GM19035 (cell line): ENCODE data around the gene CDC20.

Experiments
- ATAC-seq: cut with Tn5 transposase; IDR thresholded peaks from one replicate; pipeline ENCODE4 v1.9.1; 2021; ENCODE audit not compliant: unreplicated experiment

Gene CDC20

DNA sequence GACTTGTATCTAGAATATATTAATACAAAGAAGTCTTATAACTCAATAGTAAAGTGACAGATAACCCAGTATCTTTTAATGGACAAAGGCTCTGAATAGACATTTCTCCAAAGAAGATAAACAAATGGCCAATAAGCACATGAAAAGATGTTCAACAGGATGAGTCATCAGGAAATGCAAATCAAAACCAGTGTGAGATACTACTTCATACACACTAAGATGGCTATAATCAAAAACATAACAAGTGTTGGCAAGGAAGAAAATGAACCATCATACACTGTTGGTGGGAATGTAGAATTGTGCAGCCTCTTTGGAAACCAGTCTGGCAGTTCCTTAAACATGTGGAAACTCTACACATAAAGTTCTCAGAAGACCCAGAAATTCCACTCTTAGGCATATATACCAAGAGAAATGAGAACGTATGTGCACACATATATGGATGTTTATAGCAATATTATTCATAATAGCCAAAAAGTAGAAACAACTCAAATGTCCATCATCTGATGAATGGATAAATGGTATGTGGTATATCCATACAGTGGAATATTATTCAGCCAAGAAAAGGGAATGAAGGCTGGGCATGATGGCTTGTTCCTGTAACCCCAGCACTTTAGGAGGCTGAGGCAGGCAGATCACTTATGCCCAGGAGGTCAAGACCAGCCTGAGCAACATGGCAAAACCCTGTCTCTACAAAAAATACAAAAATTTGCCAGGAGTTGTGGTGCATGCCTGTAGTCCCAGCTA, 31.1 kb upstream of the CDC20 start:
- ATAC-seq: no peak

DNA sequence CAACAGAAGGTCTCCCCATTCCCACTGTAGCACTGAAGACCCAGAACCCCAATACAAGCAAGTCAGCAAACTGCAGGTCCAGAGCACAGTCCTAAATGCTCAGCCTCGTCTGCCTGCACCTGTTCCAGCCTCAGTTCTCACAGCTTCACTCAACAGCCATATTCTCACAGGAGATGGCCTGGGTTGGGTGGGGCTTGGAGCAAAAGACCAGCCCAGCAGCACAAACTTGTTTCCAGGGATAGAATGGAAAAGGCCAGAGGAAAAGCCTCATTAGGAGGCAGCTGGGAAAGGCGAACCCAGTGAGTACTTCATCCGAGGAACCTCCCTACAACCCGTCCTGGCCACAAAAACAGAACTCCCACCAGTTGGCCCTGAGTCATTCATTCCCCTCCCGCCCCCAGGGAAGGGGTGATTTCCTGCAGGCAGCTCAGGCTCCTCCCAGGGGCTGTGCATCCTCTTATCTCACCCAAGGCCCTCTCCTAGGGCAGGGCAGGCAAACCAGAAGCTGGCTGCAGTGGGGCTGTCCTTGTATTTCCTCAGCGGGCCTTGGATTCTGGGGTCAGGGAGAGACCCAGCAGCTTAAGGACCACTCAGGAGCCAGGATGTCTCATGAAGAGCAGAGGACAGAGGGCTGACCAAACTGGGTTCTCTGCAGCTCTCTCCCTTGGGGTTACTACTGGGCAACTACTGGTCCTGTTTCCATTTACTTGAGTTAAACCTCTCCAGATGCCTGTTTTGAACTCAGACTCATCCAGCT, 28.6 kb upstream of the CDC20 start:
- no peak for ATAC-seq

DNA sequence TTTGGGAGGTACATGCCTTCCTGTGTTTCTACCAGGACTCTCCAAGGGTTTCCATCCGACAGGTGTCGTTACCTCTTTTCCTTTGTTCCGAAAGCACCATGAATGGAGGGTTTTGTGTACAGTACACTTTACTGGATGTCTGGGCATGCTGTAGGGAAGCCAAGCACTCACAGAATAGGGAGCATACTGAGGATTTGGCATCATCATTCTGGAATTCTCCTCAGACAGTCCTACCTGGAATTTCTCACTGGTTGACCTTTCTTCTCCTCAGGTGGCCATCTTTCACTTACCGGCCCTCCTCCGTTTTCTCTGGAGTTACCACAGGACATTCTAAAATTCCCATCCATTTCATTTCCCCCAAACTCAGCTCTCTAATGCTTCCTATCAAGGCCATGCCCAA, 27.1 kb upstream of the CDC20 start:
- no peak for ATAC-seq

GRCh38 chr1:43334453-43335205, 24.2 kb upstream of the CDC20 start:
- no peak for ATAC-seq

DNA sequence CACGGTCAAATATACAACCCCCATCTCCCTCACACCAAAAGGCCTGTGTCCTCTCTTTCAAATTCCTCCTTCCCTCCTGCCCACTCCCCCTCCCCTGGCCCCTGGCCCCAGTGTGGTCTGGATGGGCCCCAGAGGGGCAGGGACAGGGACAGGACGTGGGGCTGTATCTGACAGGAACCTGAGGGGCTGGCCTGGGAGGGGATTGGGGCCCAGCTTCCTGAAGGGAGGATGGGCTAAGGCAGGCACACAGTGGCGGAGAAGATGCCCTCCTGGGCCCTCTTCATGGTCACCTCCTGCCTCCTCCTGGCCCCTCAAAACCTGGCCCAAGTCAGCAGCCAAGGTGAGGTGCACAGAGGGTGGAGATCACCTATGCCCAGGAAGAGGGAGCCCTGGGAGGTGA, 21.2 kb upstream of the CDC20 start, which contains the start of gene MPL:
TSS of gene MPL (plus strand) at position 231 of the 400 bp plus-strand sequence. CDS start at position 262, 31 bp downstream.
- no peak for ATAC-seq

DNA sequence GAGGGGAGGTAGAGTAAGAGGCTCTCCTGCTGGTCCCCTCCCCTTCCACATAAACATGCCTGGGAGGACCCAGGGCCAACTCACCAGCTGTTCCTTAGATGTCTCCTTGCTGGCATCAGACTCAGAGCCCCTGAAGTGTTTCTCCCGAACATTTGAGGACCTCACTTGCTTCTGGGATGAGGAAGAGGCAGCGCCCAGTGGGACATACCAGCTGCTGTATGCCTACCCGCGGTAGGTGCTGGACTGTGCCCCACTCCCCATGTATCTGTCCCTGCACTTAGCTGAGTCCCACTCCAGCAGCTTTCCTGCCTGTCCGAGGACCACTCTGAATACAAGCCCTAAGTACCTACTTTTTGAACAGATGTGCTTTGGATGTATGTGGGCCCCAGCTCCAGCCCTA, 20.8 kb upstream of the CDC20 start:
- no peak for ATAC-seq

DNA sequence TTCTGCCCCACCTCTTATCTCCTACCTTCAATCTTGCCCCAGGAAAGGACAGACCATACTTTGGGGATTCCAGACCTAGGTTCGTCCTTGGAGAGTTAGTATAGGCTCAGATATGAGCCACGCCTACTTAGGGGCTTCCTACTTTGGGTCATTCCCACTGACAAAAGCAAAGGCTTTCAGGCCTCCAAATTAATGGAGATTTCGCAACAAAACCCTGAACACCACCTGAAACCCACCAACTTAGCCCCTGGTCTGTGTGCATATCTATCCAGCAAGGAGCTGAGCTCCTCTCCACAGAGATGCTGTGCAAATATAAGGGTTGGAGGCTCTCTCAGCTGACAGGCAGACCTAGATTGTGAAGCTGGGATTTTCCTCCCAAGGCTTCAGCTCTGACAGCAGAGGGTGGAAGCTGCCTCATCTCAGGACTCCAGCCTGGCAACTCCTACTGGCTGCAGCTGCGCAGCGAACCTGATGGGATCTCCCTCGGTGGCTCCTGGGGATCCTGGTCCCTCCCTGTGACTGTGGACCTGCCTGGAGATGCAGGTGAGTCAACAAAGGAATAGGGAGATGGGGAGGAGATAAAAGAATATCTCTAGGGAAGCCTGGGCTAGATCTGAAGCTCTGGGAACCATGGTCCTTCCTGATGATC, 19.1 kb upstream of the CDC20 start:
- ATAC-seq: no peak

DNA sequence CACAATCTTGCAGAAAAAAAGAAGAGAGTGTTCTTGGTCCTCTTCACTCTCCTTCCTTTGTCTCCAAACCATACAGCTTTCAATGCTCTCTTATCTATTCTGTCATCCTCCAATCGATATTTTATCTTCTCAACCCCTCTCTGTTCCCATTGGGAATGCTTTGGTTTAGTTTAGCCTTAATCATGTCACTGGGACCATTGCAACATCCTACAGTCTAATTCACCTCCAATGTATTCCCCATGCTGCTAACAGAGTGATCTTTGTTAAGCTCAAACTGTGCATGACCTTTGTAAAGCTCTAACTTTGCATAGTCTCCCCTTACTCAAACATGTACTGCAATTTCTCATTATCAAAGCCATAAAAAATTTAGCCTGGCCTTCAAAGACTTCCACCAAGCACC, 18.2 kb upstream of the CDC20 start:
- no peak for ATAC-seq

DNA sequence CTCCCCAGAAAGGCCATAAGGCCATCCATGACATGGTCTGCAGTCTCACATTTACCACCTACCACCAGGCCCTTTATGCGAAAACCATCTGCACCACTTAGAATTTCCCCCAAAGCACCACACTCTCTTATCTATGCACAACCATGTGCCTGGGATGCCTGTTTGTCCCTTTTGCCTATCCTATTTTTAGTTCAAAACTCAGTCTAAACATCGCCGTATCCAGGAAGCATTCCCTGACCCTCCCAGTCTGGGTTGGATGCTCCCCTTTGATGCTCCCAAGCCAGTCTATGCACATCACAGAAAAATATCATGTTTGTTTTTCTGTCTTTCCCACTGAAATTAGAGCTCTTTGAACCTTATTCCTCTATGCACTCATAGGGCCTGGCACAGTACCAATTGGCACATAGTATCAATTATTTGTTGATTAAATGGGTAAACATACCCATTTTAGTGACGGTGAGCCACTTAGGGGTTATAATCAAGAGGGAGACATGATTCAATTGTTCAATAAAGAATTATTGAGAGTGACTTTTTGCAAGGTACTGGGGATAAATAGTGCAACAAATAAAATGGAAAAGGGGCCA, 14.4 kb upstream of the CDC20 start:
- no peak for ATAC-seq

DNA sequence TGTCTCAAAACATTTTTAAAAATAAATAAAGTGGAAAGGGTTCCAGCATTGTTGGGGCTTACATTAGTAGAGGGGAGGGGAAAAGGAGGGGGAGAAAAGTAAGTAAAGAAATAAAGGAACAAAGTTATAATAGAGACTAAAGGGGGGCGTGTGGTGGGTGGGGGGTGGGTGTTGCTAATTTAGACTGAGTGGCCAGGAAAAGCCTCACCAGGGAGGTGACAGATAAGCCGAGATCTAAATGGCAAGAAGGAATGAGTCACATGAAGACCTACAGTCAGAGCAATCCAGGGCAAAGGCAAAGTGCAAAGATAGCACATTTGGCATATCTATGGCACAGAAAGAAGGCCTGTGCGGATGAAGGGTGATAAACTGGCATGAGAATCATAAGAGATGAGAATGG, 13.7 kb upstream of the CDC20 start:
- ATAC-seq: no peak

DNA sequence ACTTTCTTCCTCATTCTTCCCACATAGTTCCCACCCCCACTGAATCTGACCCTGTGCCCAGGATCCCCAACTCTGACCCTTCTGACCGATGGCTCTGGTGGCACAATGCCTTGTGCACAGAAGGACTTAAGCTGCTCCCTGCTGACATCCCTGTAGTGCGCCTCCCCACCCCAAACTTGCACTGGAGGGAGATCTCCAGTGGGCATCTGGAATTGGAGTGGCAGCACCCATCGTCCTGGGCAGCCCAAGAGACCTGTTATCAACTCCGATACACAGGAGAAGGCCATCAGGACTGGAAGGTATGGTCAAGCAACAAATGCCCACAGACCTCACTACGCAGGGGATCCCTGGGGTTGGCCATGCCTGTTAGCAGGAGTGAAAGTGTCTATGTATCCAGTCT, 12.1 kb upstream of the CDC20 start:
- ATAC-seq: no peak

DNA sequence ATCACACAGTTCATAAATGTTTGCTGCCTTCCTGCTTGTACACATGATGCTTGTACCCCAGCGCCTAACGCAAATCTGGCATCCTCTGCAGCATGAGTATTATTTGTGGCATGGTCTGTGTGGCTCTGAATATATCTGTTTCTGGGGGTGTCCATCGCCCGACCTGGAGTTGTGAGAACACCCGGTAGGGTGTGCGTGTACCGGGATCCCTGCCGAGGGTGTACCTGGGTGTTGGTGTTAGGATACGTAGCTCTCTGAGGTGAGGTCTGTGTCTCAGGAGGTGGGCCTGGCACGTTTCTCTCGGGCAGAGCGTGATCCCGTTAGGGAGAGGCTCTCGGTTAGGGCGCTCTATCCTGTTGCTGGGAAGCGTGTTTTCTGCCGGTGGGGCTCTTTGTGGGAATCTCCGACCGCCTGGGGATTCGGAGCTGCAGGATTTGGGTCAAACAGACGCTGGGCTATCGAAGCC, 10.4 kb upstream of the CDC20 start:
- no peak for ATAC-seq

DNA sequence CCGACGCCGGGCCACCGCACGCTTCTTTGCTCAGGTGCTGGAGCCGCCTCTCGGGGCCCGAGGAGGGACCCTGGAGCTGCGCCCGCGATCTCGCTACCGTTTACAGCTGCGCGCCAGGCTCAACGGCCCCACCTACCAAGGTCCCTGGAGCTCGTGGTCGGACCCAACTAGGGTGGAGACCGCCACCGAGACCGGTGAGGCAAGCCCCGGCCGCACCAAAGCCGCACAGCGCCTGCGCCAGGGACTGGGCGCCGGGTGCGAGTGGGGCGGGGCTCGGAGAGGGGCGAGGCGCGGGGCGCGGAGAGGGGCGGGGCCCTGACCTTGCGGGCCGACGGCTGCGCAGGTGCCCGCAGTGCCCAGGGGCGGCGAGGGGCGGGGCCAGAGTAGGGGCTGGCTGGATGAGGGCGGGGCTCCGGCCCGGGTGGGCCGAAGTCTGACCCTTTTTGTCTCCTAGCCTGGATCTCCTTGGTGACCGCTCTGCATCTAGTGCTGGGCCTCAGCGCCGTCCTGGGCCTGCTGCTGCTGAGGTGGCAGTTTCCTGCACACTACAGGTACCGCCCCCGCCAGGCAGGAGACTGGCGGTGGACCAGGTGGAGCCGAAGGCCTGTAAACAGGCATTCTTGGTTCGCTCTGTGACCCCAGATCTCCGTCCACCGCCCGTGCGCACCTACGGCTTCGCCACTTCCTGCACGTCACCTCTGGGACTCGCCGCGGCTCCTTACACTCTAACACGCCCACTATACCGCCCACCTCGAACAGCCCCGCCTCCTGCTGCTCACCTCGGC, 9.8 kb upstream of the CDC20 start:
- ATAC-seq: peak; percentile 68

DNA sequence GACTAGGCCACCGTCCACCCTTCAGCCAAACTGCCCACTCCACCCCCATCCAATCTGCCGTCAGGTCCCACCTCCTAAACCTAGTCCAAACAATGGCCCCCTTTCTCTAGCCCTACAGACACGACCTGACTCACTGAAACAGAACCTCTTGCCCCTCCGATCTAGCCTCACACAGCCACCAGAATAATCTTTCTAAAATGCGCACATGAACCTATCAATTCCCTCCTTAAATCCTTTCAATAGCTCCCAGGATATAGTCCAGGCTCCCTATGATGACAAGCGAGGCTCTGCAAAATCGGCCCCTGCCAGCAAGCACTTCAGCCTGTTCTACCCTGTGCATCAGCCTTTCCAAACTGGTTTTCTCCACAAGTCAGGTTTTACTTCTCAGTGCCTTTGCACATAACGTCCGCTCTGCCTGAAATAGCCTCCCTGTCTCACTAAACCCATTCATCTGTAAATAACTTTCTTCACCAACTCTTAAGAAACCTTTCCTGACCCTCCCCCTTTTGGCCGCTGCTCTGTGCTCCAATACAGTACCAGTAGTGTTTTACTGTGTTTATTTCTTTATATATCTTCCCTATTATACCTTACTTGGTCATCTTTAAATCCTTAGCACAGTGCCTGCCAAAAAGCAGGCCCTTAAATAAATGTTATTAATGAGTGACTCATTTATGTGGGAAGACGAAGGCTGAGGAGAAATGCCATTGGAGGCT, 9.0 kb upstream of the CDC20 start:
- no peak for ATAC-seq

DNA sequence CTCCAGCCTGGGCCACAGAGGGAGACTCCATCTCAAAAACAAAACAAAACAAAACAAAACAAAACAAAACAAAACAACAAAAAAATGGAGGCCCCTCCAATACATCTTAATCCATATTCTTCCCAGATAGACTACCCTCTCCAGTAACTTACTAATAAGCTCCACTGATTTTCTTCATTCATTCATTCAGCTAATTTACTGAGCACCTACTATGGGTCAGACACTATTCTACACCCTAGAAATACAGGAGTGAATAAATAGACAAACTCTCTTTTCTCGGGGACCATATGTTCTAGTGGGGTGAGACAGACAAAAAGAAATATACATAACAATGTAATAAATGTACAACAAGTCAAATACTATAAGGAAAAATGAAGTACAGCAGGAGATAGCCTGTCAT, 7.8 kb upstream of the CDC20 start:
- no peak for ATAC-seq

DNA sequence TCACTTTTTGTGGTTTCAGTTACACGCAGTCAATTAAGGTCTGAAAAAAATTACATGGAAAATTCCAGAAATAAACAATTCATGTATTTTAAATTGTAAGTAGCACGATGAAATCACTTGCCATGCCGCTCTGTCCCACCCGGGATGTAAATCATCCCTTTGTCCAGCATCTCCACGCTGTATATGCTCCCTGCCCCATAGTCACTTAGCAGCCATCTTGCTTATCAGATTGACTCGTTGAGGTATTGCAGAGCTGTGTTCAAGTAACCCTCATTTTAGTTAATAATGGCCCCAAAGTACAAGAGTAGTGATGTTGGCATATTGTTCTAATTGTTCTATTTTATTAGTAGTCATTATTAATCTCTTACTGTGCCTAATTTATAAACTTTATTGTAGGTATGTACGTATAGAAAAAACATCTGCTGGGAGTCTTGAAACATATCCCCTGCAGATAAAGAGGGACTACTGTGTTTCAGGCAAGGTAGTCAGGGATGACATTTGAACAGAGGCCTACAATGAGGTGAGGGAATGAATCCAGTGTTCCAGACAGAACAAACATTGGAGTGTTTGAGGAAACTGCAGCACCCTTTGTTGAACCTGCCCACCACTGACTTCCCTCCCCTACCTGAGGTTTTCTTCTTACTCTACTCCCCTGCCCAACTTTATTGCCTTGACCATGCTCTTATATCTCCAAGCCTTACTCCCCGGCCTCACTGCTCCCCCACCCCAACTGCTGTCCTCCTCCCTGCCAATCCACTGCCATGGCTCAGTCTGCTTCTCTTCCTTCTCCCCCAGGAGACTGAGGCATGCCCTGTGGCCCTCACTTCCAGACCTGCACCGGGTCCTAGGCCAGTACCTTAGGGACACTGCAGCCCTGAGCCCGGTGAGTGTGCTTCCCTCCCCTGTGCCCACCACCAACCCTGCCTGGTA, 7.1 kb upstream of the CDC20 start:
- ATAC-seq: no peak

DNA sequence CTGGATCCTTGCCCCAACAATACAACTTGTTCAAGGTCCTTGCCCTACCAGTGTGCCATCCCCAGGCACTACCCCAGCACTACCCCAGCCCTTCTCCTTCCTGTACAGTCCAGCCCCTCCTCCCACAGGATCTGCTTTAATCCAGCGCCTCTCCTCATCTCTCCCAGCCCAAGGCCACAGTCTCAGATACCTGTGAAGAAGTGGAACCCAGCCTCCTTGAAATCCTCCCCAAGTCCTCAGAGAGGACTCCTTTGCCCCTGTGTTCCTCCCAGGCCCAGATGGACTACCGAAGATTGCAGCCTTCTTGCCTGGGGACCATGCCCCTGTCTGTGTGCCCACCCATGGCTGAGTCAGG, 6.5 kb upstream of the CDC20 start:
- ATAC-seq: no peak

DNA sequence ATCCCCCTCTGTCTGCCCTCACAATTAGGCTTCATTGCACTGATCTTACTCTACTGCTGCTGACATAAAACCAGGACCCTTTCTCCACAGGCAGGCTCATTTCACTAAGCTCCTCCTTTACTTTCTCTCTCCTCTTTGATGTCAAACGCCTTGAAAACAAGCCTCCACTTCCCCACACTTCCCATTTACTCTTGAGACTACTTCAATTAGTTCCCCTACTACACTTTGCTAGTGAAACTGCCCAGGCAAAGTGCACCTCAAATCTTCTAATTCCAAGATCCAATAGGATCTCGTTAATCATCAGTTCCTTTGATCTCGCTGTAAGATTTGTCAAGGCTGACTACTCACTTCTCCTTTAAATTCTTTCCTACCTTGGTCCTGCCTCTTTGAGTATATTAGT, 5.9 kb upstream of the CDC20 start:
- no peak for ATAC-seq
